K562 (cell line): ENCODE data around the gene CALCOCO2. TPM values are rescaled to one million over a fixed set of nuclear protein-coding genes. Genes with fewer than 3 reads are reported as not detected.
A peak's percentile ranks its signal among the peaks of the same experiment; 100 is the strongest.

Source experiments
- ARID1B ChIP-seq: fragments of 450-650 bp; IDR thresholded peaks from 2 replicates; pipeline ENCODE4 v1.6.1; 2016; ENCODE audit warnings: antibody characterized with exemption, mild to moderate bottlenecking, inconsistent platforms
- CCAR2 ChIP-seq: fragments of 200-400 bp; formaldehyde crosslinking; IDR thresholded peaks from 2 replicates; pipeline ENCODE4 v1.6.1; 2017; ENCODE audit warnings: mild to moderate bottlenecking, low read depth, low read length
- CEBPB ChIP-seq: fragments of 450-650 bp; IDR thresholded peaks from 2 replicates; pipeline ENCODE4 v1.6.1; 2016; ENCODE audit warnings: missing genetic modification characterization, missing compliant biosample characterization
- CREB1 ChIP-seq, 2 experiments: sonication (generic) in 1 of 2; formaldehyde crosslinking in 1 of 2; IDR thresholded peaks; 2 replicates each; pipeline versions ENCODE4 v1.6.1 to v1.8.0; 2012 to 2022; ENCODE audit warnings: inconsistent platforms in 1 of 2, mild to moderate bottlenecking in 1 of 2, missing genetic modification reagents in 1 of 2, moderate library complexity in 1 of 2
- ERF ChIP-seq: fragments of 450-650 bp; formaldehyde crosslinking; IDR thresholded peaks from 2 replicates; pipeline ENCODE4 v1.4.0; 2020; ENCODE audit warnings: mild to moderate bottlenecking, mixed read lengths
- MTA3 ChIP-seq: fragments of 450-650 bp; formaldehyde crosslinking; IDR thresholded peaks from 2 replicates; pipeline ENCODE4 v1.6.1; 2017; ENCODE audit warnings: mild to moderate bottlenecking, borderline replicate concordance
- NR2C2 ChIP-seq, 2 experiments: fragments of 200-800 bp in 1 of 2; sonication (Bioruptor generic) in 1 of 2; sonication (generic) in 1 of 2; formaldehyde crosslinking in 1 of 2; IDR thresholded peaks; 2 replicates each; pipeline versions ENCODE4 v1.6.1 to v1.8.0; 2016 to 2022; ENCODE audit warnings: mild to moderate bottlenecking in 1 of 2, missing compliant biosample characterization in 1 of 2, missing genetic modification characterization in 1 of 2, missing genetic modification reagents in 1 of 2
- PHF21A ChIP-seq: fragments of 450-650 bp; IDR thresholded peaks from 2 replicates; pipeline ENCODE4 v1.6.1; 2017; ENCODE audit warnings: low read depth, borderline replicate concordance
- PPARD ChIP-seq: fragments of 250-450 bp; sonication (Bioruptor Pico); IDR thresholded peaks from 2 replicates; pipeline ENCODE4 v1.8.0; 2022; ENCODE audit warnings: inconsistent platforms, mild to moderate bottlenecking, moderate library complexity
- SIN3B ChIP-seq: fragments of 450-650 bp; IDR thresholded peaks from 2 replicates; pipeline ENCODE4 v1.6.1; 2017; ENCODE audit warnings: low read depth, mild to moderate bottlenecking, moderate library complexity
- TAF7 ChIP-seq: fragments of 450-650 bp; IDR thresholded peaks from 2 replicates; pipeline ENCODE4 v1.6.1; 2016; ENCODE audit warnings: missing genetic modification characterization, missing compliant biosample characterization
- ZBTB17 ChIP-seq: fragments of 450-650 bp; formaldehyde crosslinking; IDR thresholded peaks from 2 replicates; pipeline ENCODE4 v1.4.0; 2020; ENCODE audit warnings: mild to moderate bottlenecking
- ZBTB40 ChIP-seq, 2 experiments: fragments of 450-650 bp in 1 of 2; sonication (generic) in 1 of 2; formaldehyde crosslinking in 1 of 2; IDR thresholded peaks; 2 replicates each; pipeline versions ENCODE4 v1.7.1 to v1.9.0; 2016 to 2022; ENCODE audit warnings: inconsistent platforms in 1 of 2, mild to moderate bottlenecking in 1 of 2, missing genetic modification reagents in 1 of 2
- ZEB2 ChIP-seq: fragments of 450-650 bp; IDR thresholded peaks from 2 replicates; pipeline ENCODE4 v1.6.1; 2016
- ZHX1 ChIP-seq: fragments of 150-350 bp; conservative IDR thresholded peaks from 2 replicates; pipeline ENCODE4 v1.6.1; 2014; ENCODE audit warnings: low read length
- polyA plus RNA-seq, 8 experiments: library from polyadenylated mRNA; depleted of rRNA in 4 of 8; stranded (reverse) in 5 of 8; unstranded in 3 of 8; fragments of >200 nt; fragmentation: Nextera tagmentation in 2 of 8; fragmentation: Illumina TruSeq in 1 of 8; extraction: Ambion mirVana in 2 of 8; extraction: Trizol in 1 of 8; gene quantifications; 2 replicates each; pipeline versions ENCODE4 v1.2.1 to v1.2.3, GENCODE V29; 2011 to 2014; ENCODE audit warnings: inconsistent platforms in 1 of 8, missing spikeins in 1 of 8
- total RNA-seq, 7 experiments: library from RNA; depleted of rRNA in 6 of 7; stranded (reverse); fragments of >200 nt in 6 of 7; fragmentation: Illumina TruSeq in 2 of 7; extraction: Trizol in 2 of 7; gene quantifications; 2 replicates each; pipeline versions ENCODE4 v1.2.1 to v1.2.3, GENCODE V29; 2011 to 2021; ENCODE audit warnings: low replicate concordance in 1 of 7

Gene CALCOCO2
- total and polyA plus RNA-seq, 9 of the 15 experiments (the other 6 are each of a cell fraction or from before 2014, with no cell fraction given): 24.1 to 87.3 (median 67.5) TPM

DNA sequence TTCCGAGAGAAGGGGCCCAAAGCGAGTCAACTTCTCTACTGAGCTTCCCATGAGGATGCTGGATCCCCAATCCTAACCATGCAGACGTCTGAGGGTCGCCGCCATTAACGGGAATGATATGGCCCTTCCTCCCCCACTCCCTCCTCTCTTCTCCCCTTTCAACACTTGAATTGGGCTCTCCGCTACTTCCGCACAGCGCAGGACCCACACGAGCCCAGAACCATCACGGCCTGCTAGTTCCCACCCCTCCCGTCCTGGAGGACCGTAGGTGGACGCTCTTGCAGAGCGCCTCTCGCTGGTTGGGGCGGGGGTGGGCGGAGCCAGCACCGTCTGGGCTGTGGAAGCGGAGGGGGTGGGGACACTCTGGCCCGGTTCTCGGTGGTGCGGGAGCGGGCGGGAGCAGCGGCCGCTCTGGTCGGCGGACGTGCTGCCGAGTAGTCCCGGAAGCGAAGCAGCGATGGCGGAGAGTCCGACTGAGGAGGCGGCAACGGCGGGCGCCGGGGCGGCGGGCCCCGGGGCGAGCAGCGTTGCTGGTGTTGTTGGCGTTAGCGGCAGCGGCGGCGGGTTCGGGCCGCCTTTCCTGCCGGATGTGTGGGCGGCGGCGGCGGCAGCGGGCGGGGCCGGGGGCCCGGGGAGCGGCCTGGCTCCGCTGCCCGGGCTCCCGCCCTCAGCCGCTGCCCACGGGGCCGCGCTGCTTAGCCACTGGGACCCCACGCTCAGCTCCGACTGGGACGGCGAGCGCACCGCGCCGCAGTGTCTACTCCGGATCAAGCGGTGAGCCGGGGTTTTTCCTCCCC lies 77.4 kb downstream of the CALCOCO2 start, which contains the start of gene UBE2Z (continued):
- TF ChIP-seq ZHX1: 0 out of 2 replicates have a peak, but pooled peaks have one; percentile 22
- TF ChIP-seq PHF21A: no peak; the same call in 1 of the 2 replicates
- TF ChIP-seq ZBTB17 (CRISPR knock-in tag): 0 out of 2 replicates have a peak, but pooled peaks have one; percentile 69
- peak; percentile 62; the same call in 1 of the 2 replicates for TF ChIP-seq SIN3B
- peak; percentile 91 for TF ChIP-seq MTA3
- peak; percentile 69 for TF ChIP-seq ZBTB40 (IDR thresholded peaks at IDR 0.05)
- TF ChIP-seq ZBTB40 (CRISPR knock-in tag; IDR thresholded peaks at IDR 0.05): no peak
- no peak for TF ChIP-seq PPARD (CRISPR knock-in tag)
- peak; percentile 35; the same call in 1 of the 2 replicates for TF ChIP-seq NR2C2 (CRISPR knock-in tag; IDR thresholded peaks at IDR 0.05)
- TF ChIP-seq NR2C2 (tag; IDR thresholded peaks at IDR 0.05): peak; percentile 57
- TF ChIP-seq ARID1B: peak; percentile 43; the same call in 1 of the 2 replicates
- no peak for TF ChIP-seq CCAR2
- peak; percentile 55; the same call in 1 of the 2 replicates for TF ChIP-seq CREB1 (IDR thresholded peaks at IDR 0.05)
- no peak; the same call in 1 of the 2 replicates for TF ChIP-seq CREB1 (CRISPR knock-in tag; IDR thresholded peaks at IDR 0.05)
- TF ChIP-seq ERF (CRISPR knock-in tag): peak; percentile 70; the same call in 1 of the 2 replicates
- no peak for TF ChIP-seq CEBPB (tag)
- TF ChIP-seq TAF7 (tag): peak; percentile 31
- TF ChIP-seq ZEB2: peak; percentile 71
